ENCODE measurements around the gene DDI2. TPM values are rescaled to one million over a fixed set of nuclear protein-coding genes. Genes with fewer than 3 reads are reported as not detected.

DDI2 gene
- total RNA-seq, 2 donors from 2014 or later = 28.6 to 38.7 TPM

DNA sequence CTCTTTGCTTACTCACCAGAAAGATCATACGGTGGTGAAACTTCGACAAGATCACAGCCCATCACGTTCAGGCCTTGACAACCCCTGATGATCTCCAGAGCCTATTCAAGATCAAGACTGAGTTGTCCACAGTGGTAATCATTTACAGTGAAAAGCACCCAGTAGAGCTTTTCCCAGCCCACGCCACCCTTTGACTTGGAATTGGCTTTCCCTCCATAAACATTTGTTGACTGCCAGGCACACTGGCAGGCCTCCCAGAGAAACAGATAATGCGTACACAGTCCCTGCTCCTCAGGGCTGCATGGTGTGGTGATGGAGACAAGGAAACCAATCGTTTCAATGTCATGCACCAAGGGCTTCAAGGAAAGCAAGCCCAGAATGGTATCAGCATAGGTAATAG, 42.5 kb upstream of the DDI2 start:
- intact Hi-C loops (cut with DNase I) = no loop called here
- H3K9ac ChIP-seq (ENCODE audit: low read depth in 2 of 2, low read length in 2 of 2) = no peak overlapping the region
- peaks cover 2% of the 10 kb centered on the region for H3K36me3 ChIP-seq
- no peaks in the 10 kb centered on the region for H3K27me3 ChIP-seq
- H3K4me3 ChIP-seq = no peak overlapping the region
- TF ChIP-seq, protein P1, sequence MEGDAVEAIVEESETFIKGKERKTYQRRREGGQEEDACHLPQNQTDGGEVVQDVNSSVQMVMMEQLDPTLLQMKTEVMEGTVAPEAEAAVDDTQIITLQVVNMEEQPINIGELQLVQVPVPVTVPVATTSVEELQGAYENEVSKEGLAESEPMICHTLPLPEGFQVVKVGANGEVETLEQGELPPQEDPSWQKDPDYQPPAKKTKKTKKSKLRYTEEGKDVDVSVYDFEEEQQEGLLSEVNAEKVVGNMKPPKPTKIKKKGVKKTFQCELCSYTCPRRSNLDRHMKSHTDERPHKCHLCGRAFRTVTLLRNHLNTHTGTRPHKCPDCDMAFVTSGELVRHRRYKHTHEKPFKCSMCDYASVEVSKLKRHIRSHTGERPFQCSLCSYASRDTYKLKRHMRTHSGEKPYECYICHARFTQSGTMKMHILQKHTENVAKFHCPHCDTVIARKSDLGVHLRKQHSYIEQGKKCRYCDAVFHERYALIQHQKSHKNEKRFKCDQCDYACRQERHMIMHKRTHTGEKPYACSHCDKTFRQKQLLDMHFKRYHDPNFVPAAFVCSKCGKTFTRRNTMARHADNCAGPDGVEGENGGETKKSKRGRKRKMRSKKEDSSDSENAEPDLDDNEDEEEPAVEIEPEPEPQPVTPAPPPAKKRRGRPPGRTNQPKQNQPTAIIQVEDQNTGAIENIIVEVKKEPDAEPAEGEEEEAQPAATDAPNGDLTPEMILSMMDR (IDR thresholded peaks at IDR 0.05) = no peak
- H3K9me3 ChIP-seq = no peaks in the 10 kb centered on the region
- no peak overlapping the region for H3K27ac ChIP-seq
- no peak for DNase-seq
- no peaks in the 10 kb centered on the region for H3K4me1 ChIP-seq

DNA sequence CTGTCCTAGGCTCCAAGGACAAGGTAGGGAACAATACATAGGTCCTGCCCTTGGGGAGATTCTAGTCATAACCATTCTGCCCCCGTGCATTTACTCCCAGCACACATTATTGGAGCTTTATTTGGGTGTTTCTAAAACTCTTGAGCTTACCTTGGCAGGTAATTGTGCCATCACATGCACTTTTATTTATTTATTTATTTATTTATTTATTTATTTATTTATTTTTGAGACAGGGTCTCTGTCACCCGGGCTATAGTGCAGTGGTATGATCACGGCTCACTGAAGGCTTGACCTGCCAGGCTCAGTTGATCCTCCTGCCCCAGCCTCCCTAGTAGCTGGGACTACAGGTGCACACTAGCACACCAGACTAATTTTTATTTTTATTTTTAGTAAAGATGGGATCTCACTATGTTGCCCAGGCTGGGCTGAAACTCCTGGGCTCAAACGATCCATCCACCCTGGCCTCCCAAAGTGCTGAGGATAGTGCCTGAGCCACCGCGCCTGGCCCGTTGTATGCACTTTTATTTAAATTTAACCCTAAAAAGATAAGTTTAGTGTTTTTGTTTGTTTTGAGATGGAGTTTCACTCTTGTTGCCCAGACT, 41.6 kb upstream of the DDI2 start:
- H3K36me3 ChIP-seq = no peaks in the 10 kb centered on the region
- no peak for DNase-seq
- H3K4me3 ChIP-seq = no peak overlapping the region
- H3K9me3 ChIP-seq = no peaks in the 10 kb centered on the region
- TF ChIP-seq, protein P1 (IDR thresholded peaks at IDR 0.05) = no peak
- H3K27me3 ChIP-seq = no peaks in the 10 kb centered on the region
- intact Hi-C loops (cut with DNase I) = no loop called here
- no peak overlapping the region for H3K27ac ChIP-seq
- no peak overlapping the region for H3K9ac ChIP-seq (ENCODE audit: low read depth in 2 of 2, low read length in 2 of 2)
- H3K4me1 ChIP-seq = no peaks in the 10 kb centered on the region

DNA sequence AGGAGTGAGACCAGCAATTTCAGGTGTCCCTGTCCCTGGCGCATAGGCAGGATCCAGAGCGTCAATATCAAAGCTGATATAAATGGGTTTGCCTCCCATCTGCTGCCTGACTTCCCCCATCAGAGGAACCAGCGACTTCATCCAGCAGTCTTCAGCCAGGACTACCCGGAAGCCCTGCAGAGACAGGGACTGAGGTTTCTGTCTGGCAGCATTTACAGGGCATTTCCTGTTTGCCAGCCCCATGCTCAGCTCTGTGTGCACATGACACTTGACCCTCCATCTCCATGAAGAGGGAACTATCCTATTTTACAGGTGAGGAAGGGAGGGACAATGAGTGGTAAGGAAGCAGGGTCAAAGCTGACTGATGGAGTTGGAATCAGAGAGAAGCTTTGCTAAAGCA, 39.6 kb upstream of the DDI2 start:
- no peak overlapping the region for H3K9ac ChIP-seq (ENCODE audit: low read depth in 2 of 2, low read length in 2 of 2)
- H3K27ac ChIP-seq = no peak overlapping the region
- DNase-seq = no peak
- no peaks in the 10 kb centered on the region for H3K36me3 ChIP-seq
- no peak overlapping the region for H3K4me3 ChIP-seq
- no peaks in the 10 kb centered on the region for H3K27me3 ChIP-seq
- no peaks in the 10 kb centered on the region for H3K9me3 ChIP-seq
- intact Hi-C loops (cut with DNase I) = no loop called here
- TF ChIP-seq, protein P1 (IDR thresholded peaks at IDR 0.05) = no peak
- H3K4me1 ChIP-seq = no peaks in the 10 kb centered on the region

DNA sequence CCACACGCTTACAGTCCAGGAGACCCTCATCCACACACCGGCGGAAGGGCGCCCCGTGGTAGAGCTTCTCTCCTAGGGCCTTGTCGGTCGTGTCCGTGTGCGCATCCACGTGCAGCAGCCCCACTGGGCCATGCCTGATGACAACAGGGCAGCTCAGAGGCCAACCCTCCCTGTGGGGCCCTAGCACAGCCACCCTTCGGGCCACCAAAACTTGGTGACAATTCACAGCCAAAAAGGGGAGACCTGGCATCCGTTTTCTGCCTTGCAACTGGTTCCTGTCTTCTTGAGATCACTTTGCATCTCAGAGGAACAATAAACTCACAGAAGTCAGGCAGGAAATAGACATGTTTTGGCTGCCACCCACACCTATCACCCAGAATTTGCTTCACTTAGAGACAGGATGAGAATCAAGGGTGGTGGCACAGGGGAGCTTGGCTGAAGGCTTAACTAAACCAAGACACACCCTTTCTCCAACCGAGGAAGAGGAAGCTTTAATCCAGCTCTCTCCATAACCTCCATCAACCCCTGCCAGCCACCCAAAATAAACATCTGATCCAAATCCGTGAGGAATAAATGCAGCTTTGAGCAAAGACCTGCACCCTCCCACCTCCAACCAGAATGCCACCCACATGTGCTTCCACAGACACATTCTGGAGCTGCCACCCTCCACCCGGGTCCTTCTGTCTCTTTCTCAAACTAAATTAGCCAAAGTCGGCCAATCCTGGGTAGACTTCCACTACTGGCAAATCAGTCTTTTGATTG, 38.2 kb upstream of the DDI2 start:
- TF ChIP-seq, protein P1 (IDR thresholded peaks at IDR 0.05) = no peak
- Histone ChIP-seq H3K9me3 (no peaks in the 10 kb centered on the region), H3K27ac (peak overlapping the region; percentile 11), H3K4me1 (no peaks in the 10 kb centered on the region), H3K9ac (ENCODE audit: low read depth in 2 of 2, low read length in 2 of 2) (no peak overlapping the region), H3K4me3 (no peak overlapping the region), H3K36me3 (no peaks in the 10 kb centered on the region), H3K27me3 (no peaks in the 10 kb centered on the region)
- DNase-seq = no peak
- intact Hi-C loops (cut with DNase I) = no loop called here

DNA sequence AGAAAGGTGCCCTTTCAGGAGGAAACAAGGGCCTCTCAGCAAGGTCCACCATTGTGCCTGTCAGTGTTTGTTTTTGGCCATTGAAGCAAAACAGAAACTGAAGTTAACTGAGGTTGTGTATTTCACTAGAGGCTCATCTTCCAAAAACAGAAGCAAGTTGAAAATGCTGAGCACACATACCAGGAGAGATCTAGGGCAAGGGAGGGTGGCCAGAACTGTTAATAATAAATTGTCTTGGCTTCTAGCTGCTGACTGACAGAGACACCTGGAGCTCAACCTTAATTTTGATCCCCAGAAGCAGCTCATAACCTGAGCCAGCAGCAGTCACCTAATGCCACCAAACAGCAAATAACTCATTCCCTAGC, 37.6 kb upstream of the DDI2 start:
- Histone ChIP-seq H3K4me3 (no peak overlapping the region), H3K36me3 (no peaks in the 10 kb centered on the region), H3K27ac (peak overlapping the region; percentile 11), H3K9ac (ENCODE audit: low read depth in 2 of 2, low read length in 2 of 2) (no peak overlapping the region), H3K9me3 (no peaks in the 10 kb centered on the region), H3K4me1 (no peaks in the 10 kb centered on the region), H3K27me3 (no peaks in the 10 kb centered on the region)
- TF ChIP-seq, protein P1 (IDR thresholded peaks at IDR 0.05) = no peak
- intact Hi-C loops (cut with DNase I) = no loop called here
- no peak for DNase-seq
